Panc1 (cell line): ENCODE results near the gene INTS4. TPM values are rescaled to one million over a fixed set of nuclear protein-coding genes. Genes with fewer than 3 reads are reported as not detected.

Experiments
- ATAC-seq: fragments of 200-7000 bp; cut with Tn5 transposase; 2 replicates; pipeline ENCODE4 v1.9.1; 2020; ENCODE audit warnings: mild to moderate bottlenecking, moderate library complexity
- BruUV-seq: library from RNA; stranded (reverse); fragments of 400-500 nt; replicated peaks from 2 replicates; lab custom pipeline; 2021; lab: Mats Ljungman, UMichigan
- CTCF ChIA-PET: fragments of 300-600 bp; sonication (Branson Sonifier 250); formaldehyde crosslinking; loops from one replicate; lab custom pipeline; 2022; ENCODE audit warnings: antibody characterized with exemption; lab: Charles Lee
- POLR2A ChIA-PET: fragments of 300-600 bp; sonication (Branson Sonifier 250); formaldehyde crosslinking; loops from one replicate; lab custom pipeline; 2022; ENCODE audit warnings: antibody characterized with exemption; lab: Charles Lee
- DNase-seq: peaks from one replicate; pipeline ENCODE4 v3.0.0-alpha.2; 2010; ENCODE audit warnings: low read depth, low spot score
- H3K27ac ChIP-seq: 2 replicates; pipeline ENCODE4 v1.5.1; 2011; ENCODE audit warnings: mild to moderate bottlenecking, low read length, inconsistent platforms
- H3K27me3 ChIP-seq: fragments of 200-500 bp; sonication (Bioruptor generic); 2 replicates; pipeline ENCODE4 v1.6.0; 2014; ENCODE audit warnings: low read length, inconsistent platforms; ENCODE audit not compliant: control insufficient read depth, insufficient read depth
- H3K36me3 ChIP-seq: fragments of 200-500 bp; sonication (Bioruptor generic); 2 replicates; pipeline ENCODE4 v1.5.1; 2014; ENCODE audit warnings: inconsistent platforms, mild to moderate bottlenecking, low read length, moderate library complexity; ENCODE audit not compliant: control insufficient read depth, insufficient read depth
- H3K4me1 ChIP-seq: 2 replicates; pipeline ENCODE4 v1.5.1; 2011; ENCODE audit warnings: inconsistent platforms, mild to moderate bottlenecking, low read length, moderate library complexity; ENCODE audit not compliant: control insufficient read depth, insufficient read depth
- H3K4me3 ChIP-seq, 2 experiments: 2 replicates each; pipeline ENCODE4 v1.5.1; 2011 to 2012; ENCODE audit warnings: low read depth in 2 of 2, low read length in 2 of 2, mild to moderate bottlenecking in 2 of 2, inconsistent platforms in 1 of 2, moderate library complexity in 1 of 2
- H3K9me3 ChIP-seq: fragments of 200-500 bp; sonication (Bioruptor generic); 2 replicates; pipeline ENCODE4 v1.5.1; 2014; ENCODE audit warnings: low read depth, mild to moderate bottlenecking, inconsistent platforms, low read length, moderate library complexity; ENCODE audit not compliant: control insufficient read depth, insufficient read depth
- POLR2AphosphoS5 ChIP-seq: IDR thresholded peaks from 2 replicates; pipeline ENCODE4 v1.6.1; 2012; ENCODE audit warnings: mild to moderate bottlenecking, low read depth, low read length, moderate library complexity
- SIN3A ChIP-seq: IDR thresholded peaks from 2 replicates; pipeline ENCODE4 v1.6.1; 2012; ENCODE audit warnings: low read depth, mild to moderate bottlenecking, low read length, moderate library complexity, borderline replicate concordance; ENCODE audit not compliant: insufficient read depth
- TCF7L2 ChIP-seq: IDR thresholded peaks from 2 replicates; pipeline ENCODE4 v1.6.1; 2011; ENCODE audit warnings: mild to moderate bottlenecking, low read depth, low read length, inconsistent platforms
- in situ Hi-C: cut with HindIII; loops from 2 replicates; pipeline ENCODE4 v1.10.0; 2016; ENCODE audit warnings: low sequenced_read_pairs, low pct_unique_long_range_greater_than_20kb
- intact Hi-C: fragments of 100-400 bp; cut with micrococcal nuclease; formaldehyde crosslinking; loops from one replicate; pipeline ENCODE4 v1.10.0; 2022; ENCODE audit not compliant: unreplicated experiment
- total RNA-seq: library from RNA; stranded (reverse); gene quantifications from one replicate; pipeline ENCODE4 v1.2.1, GENCODE V29; 2021; ENCODE audit not compliant: unreplicated experiment
- TF ChIP-seq, protein P1 (sequence below), 2 experiments: IDR thresholded peaks; 2 replicates each; pipeline ENCODE4 v1.6.1; 2011 to 2012; ENCODE audit warnings: low read depth in 2 of 2, control low read depth in 1 of 2, low read length in 1 of 2, mild to moderate bottlenecking in 1 of 2, moderate library complexity in 1 of 2; ENCODE audit not compliant: insufficient read depth in 1 of 2
- TF ChIP-seq, protein P2 (sequence below): fragments of 450-650 bp; IDR thresholded peaks from 2 replicates; pipeline ENCODE4 v1.5.1; 2017; ENCODE audit warnings: mild to moderate bottlenecking

Gene INTS4
- total RNA-seq, 1 experiment from 2014 or later = 48.2 TPM

DNA sequence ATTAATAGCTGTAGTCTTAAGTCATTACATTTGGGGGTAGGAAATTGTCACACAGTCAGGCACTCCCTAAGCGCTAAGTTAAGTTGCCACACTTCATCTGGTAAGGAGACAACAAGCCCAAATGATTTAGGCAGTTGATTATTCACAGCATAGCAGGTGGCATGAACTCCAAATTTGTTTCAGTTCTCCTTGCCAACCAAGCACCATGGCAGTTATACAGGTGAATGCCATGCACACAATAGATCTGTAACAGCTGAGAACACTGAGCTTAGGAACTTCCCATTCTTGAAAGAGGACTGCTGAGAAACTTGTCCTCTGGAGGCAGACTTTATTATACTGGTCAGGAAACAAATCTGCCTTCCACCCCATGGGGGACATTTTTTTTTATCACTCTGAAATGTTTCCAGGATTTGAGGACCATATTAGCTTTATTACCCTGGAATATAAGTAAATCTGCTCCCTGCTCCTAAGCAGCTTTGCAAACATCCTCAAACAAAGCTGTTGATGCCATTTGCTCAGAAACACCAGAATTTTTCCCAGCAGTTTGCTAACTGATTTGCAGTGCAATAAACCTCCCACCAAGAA, 5.1 kb upstream of the INTS4 start:
- H3K27me3 ChIP-seq = no peaks in the 10 kb centered on the region; the same call in 1 of the 2 replicates
- no peak overlapping the region for H3K27ac ChIP-seq
- in situ Hi-C loops (no loop called here), intact Hi-C loops (loop anchor here (1.0 kb wide), 1 partner anchor 223 kb away; no protein-coding TSS in a partner anchor)
- H3K4me1 ChIP-seq = peaks cover 5% of the 10 kb centered on the region; the same call in 1 of the 2 replicates
- no peak overlapping the region for H3K4me3 ChIP-seq
- no peaks in the 10 kb centered on the region for H3K36me3 ChIP-seq
- no peaks in the 10 kb centered on the region for H3K9me3 ChIP-seq
- TF ChIP-seq, protein P1, sequence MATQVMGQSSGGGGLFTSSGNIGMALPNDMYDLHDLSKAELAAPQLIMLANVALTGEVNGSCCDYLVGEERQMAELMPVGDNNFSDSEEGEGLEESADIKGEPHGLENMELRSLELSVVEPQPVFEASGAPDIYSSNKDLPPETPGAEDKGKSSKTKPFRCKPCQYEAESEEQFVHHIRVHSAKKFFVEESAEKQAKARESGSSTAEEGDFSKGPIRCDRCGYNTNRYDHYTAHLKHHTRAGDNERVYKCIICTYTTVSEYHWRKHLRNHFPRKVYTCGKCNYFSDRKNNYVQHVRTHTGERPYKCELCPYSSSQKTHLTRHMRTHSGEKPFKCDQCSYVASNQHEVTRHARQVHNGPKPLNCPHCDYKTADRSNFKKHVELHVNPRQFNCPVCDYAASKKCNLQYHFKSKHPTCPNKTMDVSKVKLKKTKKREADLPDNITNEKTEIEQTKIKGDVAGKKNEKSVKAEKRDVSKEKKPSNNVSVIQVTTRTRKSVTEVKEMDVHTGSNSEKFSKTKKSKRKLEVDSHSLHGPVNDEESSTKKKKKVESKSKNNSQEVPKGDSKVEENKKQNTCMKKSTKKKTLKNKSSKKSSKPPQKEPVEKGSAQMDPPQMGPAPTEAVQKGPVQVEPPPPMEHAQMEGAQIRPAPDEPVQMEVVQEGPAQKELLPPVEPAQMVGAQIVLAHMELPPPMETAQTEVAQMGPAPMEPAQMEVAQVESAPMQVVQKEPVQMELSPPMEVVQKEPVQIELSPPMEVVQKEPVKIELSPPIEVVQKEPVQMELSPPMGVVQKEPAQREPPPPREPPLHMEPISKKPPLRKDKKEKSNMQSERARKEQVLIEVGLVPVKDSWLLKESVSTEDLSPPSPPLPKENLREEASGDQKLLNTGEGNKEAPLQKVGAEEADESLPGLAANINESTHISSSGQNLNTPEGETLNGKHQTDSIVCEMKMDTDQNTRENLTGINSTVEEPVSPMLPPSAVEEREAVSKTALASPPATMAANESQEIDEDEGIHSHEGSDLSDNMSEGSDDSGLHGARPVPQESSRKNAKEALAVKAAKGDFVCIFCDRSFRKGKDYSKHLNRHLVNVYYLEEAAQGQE (IDR thresholded peaks at IDR 0.05; ENCODE audit: insufficient read depth in 1 of 2, low read depth in 2 of 2, low read length in 1 of 2) = no peak
- TF ChIP-seq SIN3A (no peak), TCF7L2 (no peak), POLR2AphosphoS5 (no peak)
- TF ChIP-seq, protein P2, sequence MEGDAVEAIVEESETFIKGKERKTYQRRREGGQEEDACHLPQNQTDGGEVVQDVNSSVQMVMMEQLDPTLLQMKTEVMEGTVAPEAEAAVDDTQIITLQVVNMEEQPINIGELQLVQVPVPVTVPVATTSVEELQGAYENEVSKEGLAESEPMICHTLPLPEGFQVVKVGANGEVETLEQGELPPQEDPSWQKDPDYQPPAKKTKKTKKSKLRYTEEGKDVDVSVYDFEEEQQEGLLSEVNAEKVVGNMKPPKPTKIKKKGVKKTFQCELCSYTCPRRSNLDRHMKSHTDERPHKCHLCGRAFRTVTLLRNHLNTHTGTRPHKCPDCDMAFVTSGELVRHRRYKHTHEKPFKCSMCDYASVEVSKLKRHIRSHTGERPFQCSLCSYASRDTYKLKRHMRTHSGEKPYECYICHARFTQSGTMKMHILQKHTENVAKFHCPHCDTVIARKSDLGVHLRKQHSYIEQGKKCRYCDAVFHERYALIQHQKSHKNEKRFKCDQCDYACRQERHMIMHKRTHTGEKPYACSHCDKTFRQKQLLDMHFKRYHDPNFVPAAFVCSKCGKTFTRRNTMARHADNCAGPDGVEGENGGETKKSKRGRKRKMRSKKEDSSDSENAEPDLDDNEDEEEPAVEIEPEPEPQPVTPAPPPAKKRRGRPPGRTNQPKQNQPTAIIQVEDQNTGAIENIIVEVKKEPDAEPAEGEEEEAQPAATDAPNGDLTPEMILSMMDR = no peak
- POLR2A ChIA-PET = no interaction called here
- BruUV-seq = no TSS peak
- no peak for ATAC-seq
- CTCF ChIA-PET = interaction anchor here (0.5 to 1.1 kb wide), 3 partner anchors 9 to 224 kb away, joined by 3 to 5 read pairs (median 3); no protein-coding TSS in a partner anchor
- DNase-seq = no peak

DNA sequence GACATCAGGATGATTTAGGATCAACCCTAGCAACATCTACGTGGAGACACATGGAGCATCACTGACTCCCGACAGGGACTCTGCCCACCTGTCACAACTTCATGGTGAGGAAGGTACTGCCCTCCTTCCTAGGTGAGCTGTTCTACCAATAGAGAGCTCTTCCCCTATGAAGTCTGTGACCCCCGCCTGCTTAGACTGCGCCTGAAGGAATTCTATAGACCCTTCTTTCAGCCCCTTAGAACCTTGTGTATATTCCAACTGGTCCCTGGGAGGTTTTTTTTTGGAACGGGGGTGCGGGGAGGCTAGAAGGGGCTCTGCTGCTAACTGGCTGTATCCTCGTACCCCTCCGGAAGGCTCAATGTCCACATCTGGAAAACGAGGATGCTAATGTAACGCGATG, 566 bp downstream of the INTS4 start:
- Histone ChIP-seq H3K27me3 (no peaks in the 10 kb centered on the region), H3K9me3 (no peaks in the 10 kb centered on the region), H3K4me3 (peak overlapping the region; percentile 73 to 87), H3K36me3 (no peaks in the 10 kb centered on the region; the same call in 1 of the 2 replicates), H3K4me1 (peaks cover 13% of the 10 kb centered on the region; the same call in 1 of the 2 replicates), H3K27ac (peak overlapping the region; percentile 88)
- POLR2A ChIA-PET = no interaction called here
- in situ Hi-C loops = no loop called here
- ATAC-seq = no peak
- intact Hi-C loops = loop anchor here (2.0 kb wide), 1 partner anchor 171 kb away; no protein-coding TSS in a partner anchor
- no TSS peak for BruUV-seq
- CTCF ChIA-PET = interaction anchor here (0.6 kb wide), 1 partner anchor 177 kb away, joined by 5 read pairs; no protein-coding TSS in a partner anchor
- TF ChIP-seq SIN3A (no peak), POLR2AphosphoS5 (no peak), TCF7L2 (no peak)
- TF ChIP-seq, protein P2 = no peak
- TF ChIP-seq, protein P1 (IDR thresholded peaks at IDR 0.05; ENCODE audit: insufficient read depth in 1 of 2, low read depth in 2 of 2, low read length in 1 of 2) = no peak
- no peak for DNase-seq
